GM12865 (cell line): ENCODE results near the gene WAS.
"Not testable (repeated sequence)": the region's sequence is repeated elsewhere in the genome, so short reads cannot be mapped to it uniquely, and the experiment has no call there.

Experiments
- DNase-seq: peaks from one replicate; pipeline ENCODE4 v3.0.0; 2010; ENCODE audit warnings: low read depth
- H3K4me3 ChIP-seq: 2 replicates; pipeline ENCODE4 v1.5.1; 2011; ENCODE audit warnings: mild to moderate bottlenecking, low read depth, low read length, control low read depth
- CTCF ChIP-seq: IDR thresholded peaks from 2 replicates; pipeline ENCODE4 v1.5.1; 2011; ENCODE audit warnings: low read length, control low read depth, low read depth, inconsistent platforms; ENCODE audit not compliant: insufficient read depth; ENCODE audit errors: missing control alignments

Gene WAS

DNA sequence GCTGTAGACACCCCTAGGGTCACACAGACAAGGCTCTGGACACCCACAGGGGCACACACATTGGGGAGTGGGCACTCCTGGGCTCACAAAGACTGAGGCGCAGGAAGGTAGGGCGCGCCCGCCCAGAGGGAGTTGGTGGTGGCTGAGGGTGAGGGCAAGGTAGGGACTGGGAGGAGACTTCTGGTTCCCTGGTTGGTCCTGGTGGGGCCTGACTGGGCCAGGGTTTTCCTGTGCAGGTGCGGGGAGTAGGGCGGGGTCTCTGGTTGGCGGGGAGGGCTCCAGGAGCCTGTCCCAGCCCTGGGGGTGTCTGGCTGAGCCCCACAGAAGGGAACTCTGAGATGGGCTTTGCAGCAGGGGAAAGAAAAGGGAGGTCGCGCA lies 6.7 kb upstream of the WAS start:
- TF ChIP-seq CTCF: no peak
- DNase-seq: peak; percentile 15
- H3K4me3 ChIP-seq: peak overlapping the region; percentile 89

GRCh38 chrX:48677516-48677915 lies 6.1 kb upstream of the WAS start:
- no peak for DNase-seq
- TF ChIP-seq CTCF: no peak
- H3K4me3 ChIP-seq: peak overlapping the region; percentile 89

DNA sequence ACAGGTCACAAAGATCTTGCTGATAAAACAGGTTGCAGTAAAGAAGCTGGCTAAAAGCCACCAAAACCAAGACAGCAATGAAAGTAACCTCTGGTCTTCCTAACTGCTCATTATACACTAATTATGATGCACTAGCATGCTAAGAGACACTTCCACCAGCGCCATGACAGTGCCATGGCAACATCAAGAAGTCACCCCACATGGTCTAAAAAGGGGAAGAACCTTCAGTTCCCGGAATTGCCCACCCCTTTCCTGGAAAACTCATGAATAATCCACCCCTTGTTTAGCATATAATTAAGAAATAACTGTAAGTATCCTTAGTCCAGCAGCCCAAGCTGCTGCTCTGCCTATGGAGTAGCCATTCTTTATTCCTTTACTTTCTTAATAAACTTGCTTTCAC lies 3.1 kb upstream of the WAS start:
- peak; percentile 17 for DNase-seq
- not testable (repeated sequence) for H3K4me3 ChIP-seq

DNA sequence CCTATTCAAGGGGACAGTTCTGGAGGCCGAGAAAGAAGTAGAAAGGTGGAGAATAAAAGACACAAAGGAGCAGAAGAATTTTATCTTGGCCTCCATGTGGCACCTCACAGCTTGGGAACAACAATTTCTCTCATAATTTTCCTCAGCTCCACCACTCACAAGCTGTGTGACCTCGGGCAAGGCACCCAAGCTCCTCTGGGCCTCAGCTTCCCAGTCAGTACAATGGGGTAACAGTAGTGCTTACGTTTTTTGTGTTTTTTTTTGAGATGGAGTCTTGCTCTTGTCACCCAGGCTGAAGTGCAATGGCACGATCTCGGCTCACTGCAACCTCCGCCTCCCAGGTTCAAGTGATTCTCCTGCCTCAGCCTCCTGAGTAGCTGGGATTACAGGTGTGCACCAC lies 2.7 kb upstream of the WAS start:
- not testable (repeated sequence) for H3K4me3 ChIP-seq, DNase-seq

DNA sequence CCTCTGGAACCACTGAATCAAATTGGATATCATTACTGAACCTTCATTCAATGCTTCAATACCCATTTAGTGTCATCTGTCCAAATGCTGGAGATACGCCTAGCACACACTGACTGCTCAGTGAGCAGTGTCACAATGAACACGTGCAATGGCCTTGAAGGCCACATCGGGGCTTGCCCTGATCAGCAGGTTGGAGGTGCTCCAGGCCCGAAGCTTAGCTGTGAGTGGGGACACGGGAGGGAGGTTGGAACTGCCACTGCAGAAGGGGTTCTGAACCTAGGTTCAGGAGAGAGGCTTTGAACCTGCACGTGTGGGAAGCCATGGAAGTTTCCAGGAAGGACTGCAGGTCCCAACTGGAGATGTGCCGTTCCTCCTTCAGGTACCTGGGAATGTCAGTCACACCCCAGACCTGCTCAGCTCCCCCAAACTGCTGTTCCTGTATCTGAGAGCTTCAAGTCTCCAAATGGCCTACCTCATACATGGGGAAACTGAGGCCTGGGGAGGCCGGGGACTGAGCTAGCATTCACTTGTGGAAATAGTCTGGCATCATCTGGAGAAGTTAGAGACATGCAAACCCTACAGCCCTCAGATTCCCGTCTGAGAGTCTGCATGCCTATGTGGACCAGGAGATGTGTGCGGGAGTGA lies 1.9 kb upstream of the WAS start:
- no peak for TF ChIP-seq CTCF
- no peak for DNase-seq
- no peak overlapping the region for H3K4me3 ChIP-seq

GRCh38 chrX:48682795-48683194 lies 804 bp upstream of the WAS start:
- not testable (repeated sequence) for H3K4me3 ChIP-seq, DNase-seq

- peak overlapping the region; percentile 76 for H3K4me3 ChIP-seq
- TF ChIP-seq CTCF: no peak
- no peak for DNase-seq
Measured at GRCh38 chrX:48684134-48684533, 535 bp downstream of the WAS start.

GRCh38 chrX:48685416-48685815 lies 1.8 kb downstream of the WAS start:
- H3K4me3 ChIP-seq: no peak overlapping the region
- TF ChIP-seq CTCF: no peak
- DNase-seq: no peak
